Spleen (tissue), 11 donors: ENCODE measurements around the gene IFT88. TPM values are rescaled to one million over a fixed set of nuclear protein-coding genes. Genes with fewer than 3 reads are reported as not detected.

ENCODE experiments used
- DNase-seq: peaks from one replicate; pipeline ENCODE4 v3.0.0-alpha.2; 2020
- H3K27ac ChIP-seq, 8 donors: fragments of 200-600 bp; sonication (generic) in 7 of 8; 1 replicate in 4 of 8; 2 replicates in 4 of 8; pipeline versions ENCODE4 v1.5.0 to v1.8.0; 2016 to 2021; ENCODE audit warnings: inconsistent platforms in 4 of 8, mild to moderate bottlenecking in 4 of 8, moderate library complexity in 1 of 8
- H3K27me3 ChIP-seq, 7 donors: fragments of 200-600 bp; sonication (generic) in 6 of 7; replicated peaks in 1 of 7; 1 replicate in 4 of 7; 2 replicates in 3 of 7; pipeline versions ENCODE4 v1.5.0 to v1.8.0; 2016 to 2021; ENCODE audit warnings: inconsistent platforms in 3 of 7, mild to moderate bottlenecking in 1 of 7
- H3K36me3 ChIP-seq, 6 donors: fragments of 200-600 bp; sonication (generic) in 5 of 6; 1 replicate in 4 of 6; 2 replicates in 2 of 6; pipeline versions ENCODE4 v1.5.0 to v1.8.0; 2016 to 2021; ENCODE audit warnings: inconsistent platforms in 2 of 6
- H3K4me1 ChIP-seq, 6 donors: fragments of 200-600 bp; sonication (generic) in 5 of 6; 1 replicate in 3 of 6; 2 replicates in 3 of 6; pipeline versions ENCODE4 v1.5.0 to v1.8.0; 2016 to 2021; ENCODE audit warnings: inconsistent platforms in 3 of 6
- H3K4me3 ChIP-seq, 8 donors: fragments of 200-600 bp; sonication (generic) in 7 of 8; 1 replicate in 4 of 8; 2 replicates in 4 of 8; pipeline versions ENCODE4 v1.5.0 to v1.8.0; 2016 to 2021; ENCODE audit warnings: inconsistent platforms in 4 of 8, mild to moderate bottlenecking in 4 of 8, moderate library complexity in 2 of 8
- H3K9me3 ChIP-seq, 8 donors: fragments of 200-600 bp; sonication (generic) in 7 of 8; 1 replicate in 4 of 8; 2 replicates in 4 of 8; pipeline versions ENCODE4 v1.5.0 to v1.8.0; 2016 to 2021; ENCODE audit warnings: inconsistent platforms in 4 of 8
- POLR2A ChIP-seq, 3 donors: fragments of 450-650 bp; IDR thresholded peaks; one replicate each; pipeline ENCODE4 v1.5.1; 2017; ENCODE audit warnings: antibody characterized with exemption in 3 of 3, mild to moderate bottlenecking in 1 of 3
- POLR2AphosphoS5 ChIP-seq, 3 donors: sonication (generic); formaldehyde crosslinking; IDR thresholded peaks; one replicate each; pipeline ENCODE4 v1.5.1; 2017; ENCODE audit warnings: antibody characterized with exemption in 3 of 3
- WGBS, 5 donors: extraction: QIAGEN DNeasy Blood & Tissue Kit in 3 of 5; methylation state at CpG; one replicate each; pipeline versions ENCODE4 v1.1.5 to v1.1.7; 2013 to 2018; 5-methylcytosine and 5-hydroxymethylcytosine counted together
- intact Hi-C: fragments of 100-400 bp; cut with DNase I; formaldehyde crosslinking; loops from one replicate; pipeline ENCODE4 v1.15.0; 2023; ENCODE audit warnings: low total_unique reads
- polyA plus RNA-seq, 3 donors: library from polyadenylated mRNA; stranded (reverse); fragments of 200-250 nt; gene quantifications; one replicate each; pipeline ENCODE4 v1.2.1, GENCODE V29; 2013
- total RNA-seq, 7 donors: library from RNA; depleted of rRNA in 3 of 7; stranded (reverse); fragments of >200 nt in 3 of 7; fragmentation: NEBNext Ultra II Directional in 4 of 7; extraction: Animal tissue kit (Norgen Biotek cat#: 25700) in 4 of 7; gene quantifications; one replicate each; pipeline versions ENCODE4 v1.1.0 to v1.2.1, GENCODE V29; 2016 to 2021
- TF ChIP-seq, protein P1 (sequence below), 11 experiments: fragments of 200-600 bp in 7 of 11; fragments of 450-650 bp in 4 of 11; sonication (generic) in 4 of 11; IDR thresholded peaks in 8 of 11; conservative IDR thresholded peaks in 3 of 11; 1 replicate in 7 of 11; 2 replicates in 4 of 11; pipeline versions ENCODE4 v1.4.0 to v1.8.0; 2016 to 2021; ENCODE audit warnings: antibody characterized with exemption in 11 of 11, inconsistent platforms in 4 of 11, mild to moderate bottlenecking in 1 of 11
- donor health status: healthy with polysubstance abuse.
- donor health status: DM: no; HTN: no; CAD: no; lungs with moderate emphysema.
- donor health status: DM: no; HTN: no; CAD: no.
- donor health status: Bipolar disorder and iron deficiency.
- donor health status: healthy.
- donor health status: DM: no; HTN: no; CAD: no.
- donor health status: DM: yes; HTN: yes; CAD: no.

The IFT88 gene
- total and polyA plus RNA-seq, 10 donors = 7.7 to 25.5 (median 13.6) TPM

DNA sequence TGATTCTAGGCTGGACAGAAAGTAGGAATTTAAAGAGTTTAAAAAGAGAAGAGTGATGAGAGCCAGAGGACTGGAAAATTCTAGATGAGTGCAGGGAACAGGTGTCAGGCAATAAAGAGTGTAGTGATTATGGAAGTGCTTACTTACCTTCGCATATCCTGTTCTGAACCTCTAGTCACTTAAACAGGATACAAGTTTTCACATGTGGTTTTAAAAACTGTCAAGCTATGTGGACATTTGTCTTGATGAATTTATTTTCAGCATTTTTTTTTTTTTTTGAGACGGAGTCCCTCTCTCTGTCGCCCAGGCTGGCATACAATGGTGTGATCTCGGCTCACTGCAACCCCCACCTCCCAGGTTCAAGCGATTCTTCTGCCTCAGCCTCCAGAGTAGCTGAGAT lies 102.2 kb downstream of the IFT88 start:
- intact Hi-C loops = no loop called here
- no peak for TF ChIP-seq POLR2A (IDR thresholded peaks at IDR 0.05)
- TF ChIP-seq POLR2AphosphoS5 (IDR thresholded peaks at IDR 0.05) = no peak
- TF ChIP-seq, protein P1, sequence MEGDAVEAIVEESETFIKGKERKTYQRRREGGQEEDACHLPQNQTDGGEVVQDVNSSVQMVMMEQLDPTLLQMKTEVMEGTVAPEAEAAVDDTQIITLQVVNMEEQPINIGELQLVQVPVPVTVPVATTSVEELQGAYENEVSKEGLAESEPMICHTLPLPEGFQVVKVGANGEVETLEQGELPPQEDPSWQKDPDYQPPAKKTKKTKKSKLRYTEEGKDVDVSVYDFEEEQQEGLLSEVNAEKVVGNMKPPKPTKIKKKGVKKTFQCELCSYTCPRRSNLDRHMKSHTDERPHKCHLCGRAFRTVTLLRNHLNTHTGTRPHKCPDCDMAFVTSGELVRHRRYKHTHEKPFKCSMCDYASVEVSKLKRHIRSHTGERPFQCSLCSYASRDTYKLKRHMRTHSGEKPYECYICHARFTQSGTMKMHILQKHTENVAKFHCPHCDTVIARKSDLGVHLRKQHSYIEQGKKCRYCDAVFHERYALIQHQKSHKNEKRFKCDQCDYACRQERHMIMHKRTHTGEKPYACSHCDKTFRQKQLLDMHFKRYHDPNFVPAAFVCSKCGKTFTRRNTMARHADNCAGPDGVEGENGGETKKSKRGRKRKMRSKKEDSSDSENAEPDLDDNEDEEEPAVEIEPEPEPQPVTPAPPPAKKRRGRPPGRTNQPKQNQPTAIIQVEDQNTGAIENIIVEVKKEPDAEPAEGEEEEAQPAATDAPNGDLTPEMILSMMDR (IDR thresholded peaks at IDR 0.05 in 8 of 11, conservative IDR thresholded peaks at IDR 0.05 in 3 of 11) = no peak
- 47 to 61% (median 52%) methylated on average over 5 of the region's 5 CpGs for WGBS, 5 donors
- peaks cover 0 to 6% (median 0%) of the 10 kb centered on the region in 6 donors for H3K4me1 ChIP-seq
- no peaks in the 10 kb centered on the region for H3K27me3 ChIP-seq
- no peak overlapping the region for H3K4me3 ChIP-seq
- H3K9me3 ChIP-seq = no peaks in the 10 kb centered on the region
- peaks cover 0 to 42% (median 2%) of the 10 kb centered on the region in 6 donors for H3K36me3 ChIP-seq
- DNase-seq = no peak
- peak overlapping the region in 2 of 8 donors; percentile 40 to 57 for H3K27ac ChIP-seq

GRCh38 chr13:20671789-20672188 lies 104.8 kb downstream of the IFT88 start:
- H3K27ac ChIP-seq = no peak overlapping the region
- no peaks in the 10 kb centered on the region for H3K9me3 ChIP-seq
- intact Hi-C loops = no loop called here
- DNase-seq = no peak
- no peaks in the 10 kb centered on the region for H3K27me3 ChIP-seq
- TF ChIP-seq POLR2AphosphoS5 (IDR thresholded peaks at IDR 0.05) (no peak), POLR2A (IDR thresholded peaks at IDR 0.05) (no peak)
- TF ChIP-seq, protein P1 (IDR thresholded peaks at IDR 0.05 in 8 of 11, conservative IDR thresholded peaks at IDR 0.05 in 3 of 11) = no peak
- H3K4me3 ChIP-seq = no peak overlapping the region
- H3K36me3 ChIP-seq = peaks cover 0 to 51% (median 0%) of the 10 kb centered on the region in 6 donors
- WGBS, 5 donors = 86 to 100% (median 93%) methylated on average over 1 of the region's 1 CpG
- peaks cover 0 to 6% (median 0%) of the 10 kb centered on the region in 6 donors for H3K4me1 ChIP-seq

GRCh38 chr13:20672772-20673171 lies 105.8 kb downstream of the IFT88 start:
- intact Hi-C loops = no loop called here
- H3K4me3 ChIP-seq = no peak overlapping the region
- DNase-seq = no peak
- peaks cover 0 to 51% (median 0%) of the 10 kb centered on the region in 6 donors for H3K36me3 ChIP-seq
- no peaks in the 10 kb centered on the region for H3K9me3 ChIP-seq
- no peaks in the 10 kb centered on the region for H3K27me3 ChIP-seq
- WGBS, 5 donors = 34 to 94% (median 58%) methylated on average over 2 of the region's 2 CpGs
- TF ChIP-seq POLR2AphosphoS5 (IDR thresholded peaks at IDR 0.05) = no peak
- TF ChIP-seq, protein P1 (IDR thresholded peaks at IDR 0.05 in 8 of 11, conservative IDR thresholded peaks at IDR 0.05 in 3 of 11) = no peak
- no peak for TF ChIP-seq POLR2A (IDR thresholded peaks at IDR 0.05)
- H3K27ac ChIP-seq = no peak overlapping the region
- H3K4me1 ChIP-seq = peaks cover 0 to 6% (median 0%) of the 10 kb centered on the region in 6 donors

- Histone ChIP-seq H3K27ac (no peak overlapping the region), H3K36me3 (peaks cover 0 to 51% (median 0%) of the 10 kb centered on the region in 6 donors), H3K4me3 (no peak overlapping the region), H3K4me1 (peaks cover 0 to 3% (median 0%) of the 10 kb centered on the region in 6 donors), H3K27me3 (no peaks in the 10 kb centered on the region), H3K9me3 (no peaks in the 10 kb centered on the region)
- no peak for DNase-seq
- 89 to 96% (median 93%) methylated on average over 5 of the region's 5 CpGs for WGBS, 5 donors
- intact Hi-C loops = no loop called here
- TF ChIP-seq, protein P1 (IDR thresholded peaks at IDR 0.05 in 8 of 11, conservative IDR thresholded peaks at IDR 0.05 in 3 of 11) = no peak
- no peak for TF ChIP-seq POLR2AphosphoS5 (IDR thresholded peaks at IDR 0.05)
- no peak for TF ChIP-seq POLR2A (IDR thresholded peaks at IDR 0.05)
Observed at GRCh38 chr13:20673715-20674114, 106.8 kb downstream of the IFT88 start.
